Measurements from ENCODE around the gene SP140. TPM values are rescaled to one million over a fixed set of nuclear protein-coding genes. Genes with fewer than 3 reads are reported as not detected.

SP140 gene
- total RNA-seq, 1 donor from 2014 or later = 0.06 TPM

- Mint-ChIP-seq H3K36me3 (no peaks in the 10 kb centered on the region), H3K27ac (no peak overlapping the region), H3K9me3 (peaks cover 4% of the 10 kb centered on the region), H3K4me1 (no peaks in the 10 kb centered on the region), H3K4me3 (no peak overlapping the region), H3K27me3 (ENCODE audit: insufficient read depth, low read depth) (no peaks in the 10 kb centered on the region)
- no peak for TF ChIP-seq CTCF (IDR thresholded peaks at IDR 0.05)
- TF ChIP-seq EZH2phosphoT487 (IDR thresholded peaks at IDR 0.05) = no peak
- TF ChIP-seq EZH2 (IDR thresholded peaks at IDR 0.05) = no peak
- no peak for DNase-seq (ENCODE audit: low spot score)
- Histone ChIP-seq H3K9me3 (ENCODE audit: low read depth) (no peaks in the 10 kb centered on the region), H3K36me3 (no peaks in the 10 kb centered on the region), H3K4me2 (no peak overlapping the region), H3K4me3 (no peak overlapping the region), H3K79me2 (ENCODE audit: low read depth) (no peaks in the 10 kb centered on the region), H3K27ac (no peak overlapping the region), H3F3A (ENCODE audit: low read depth) (no peaks in the 10 kb centered on the region), H2AFZ (replicated peaks) (no peak overlapping the region), H3K9ac (no peak overlapping the region), H4K20me1 (ENCODE audit: low read depth) (no peaks in the 10 kb centered on the region), H3K27me3 (no peaks in the 10 kb centered on the region), H3K4me1 (no peaks in the 10 kb centered on the region)
Measured at GRCh38 chr2:230360028-230360427, 134.5 kb downstream of the SP140 start.

GRCh38 chr2:230362030-230362691, 136.6 kb downstream of the SP140 start:
- no peak overlapping the region for H3K9ac ChIP-seq
- no peaks in the 10 kb centered on the region for H3K36me3 ChIP-seq
- H4K20me1 ChIP-seq (ENCODE audit: low read depth) = no peaks in the 10 kb centered on the region
- Mint-ChIP-seq H3K27me3 (ENCODE audit: insufficient read depth, low read depth) (no peaks in the 10 kb centered on the region), H3K4me3 (no peak overlapping the region), H3K36me3 (no peaks in the 10 kb centered on the region), H3K4me1 (no peaks in the 10 kb centered on the region), H3K27ac (no peak overlapping the region), H3K9me3 (peaks cover 4% of the 10 kb centered on the region)
- no peak overlapping the region for H3K4me3 ChIP-seq
- no peaks in the 10 kb centered on the region for H3F3A ChIP-seq (ENCODE audit: low read depth)
- H3K27ac ChIP-seq = no peak overlapping the region
- H2AFZ ChIP-seq (replicated peaks) = no peak overlapping the region
- H3K4me2 ChIP-seq = no peak overlapping the region
- no peaks in the 10 kb centered on the region for H3K4me1 ChIP-seq
- no peak for DNase-seq (ENCODE audit: low spot score)
- H3K27me3 ChIP-seq = no peaks in the 10 kb centered on the region
- no peaks in the 10 kb centered on the region for H3K79me2 ChIP-seq (ENCODE audit: low read depth)
- H3K9me3 ChIP-seq (ENCODE audit: low read depth) = no peaks in the 10 kb centered on the region
- no peak for TF ChIP-seq EZH2 (IDR thresholded peaks at IDR 0.05)
- TF ChIP-seq CTCF (IDR thresholded peaks at IDR 0.05) = no peak
- no peak for TF ChIP-seq EZH2phosphoT487 (IDR thresholded peaks at IDR 0.05)

Other genes starting within 250 kb of the SP140 start
- gene SLC16A14, start 156.8 kb upstream of the SP140 start, total RNA-seq (ENCODE audit: low replicate concordance) = 10.8 and 12.4 TPM in 2 replicates
- 0.65 and 1.3 TPM in 2 replicates for gene SP110, start 5.8 kb upstream of the SP140 start, total RNA-seq (ENCODE audit: low replicate concordance)
- gene SP140L, start 101.5 kb downstream of the SP140 start, total RNA-seq (ENCODE audit: low replicate concordance) = 2.0 and 2.1 TPM in 2 replicates
- gene SP100, start 190.5 kb downstream of the SP140 start, total RNA-seq (ENCODE audit: low replicate concordance) = 0.69 TPM in 1 of 2 replicates, not detected in the other

Measured in neural progenitor cell (in vitro differentiated cells).